ENCODE results near the gene UBASH3B.

The UBASH3B gene

GRCh38 chr11:122737951-122738693 lies 82.6 kb downstream of the UBASH3B start:
- no peak for DNase-seq

GRCh38 chr11:122741613-122742300 lies 86.2 kb downstream of the UBASH3B start:
- no peak for DNase-seq

- DNase-seq = no peak
These were observed 86.9 kb downstream of the UBASH3B start for GRCh38 chr11:122742301-122743018.

- no peak for DNase-seq
These were observed 87.7 kb downstream of the UBASH3B start for GRCh38 chr11:122743097-122743741.

GRCh38 chr11:122743949-122744348 lies 88.4 kb downstream of the UBASH3B start:
- DNase-seq = no peak

- no peak for DNase-seq
These were observed 88.8 kb downstream of the UBASH3B start for GRCh38 chr11:122744357-122744756.

GRCh38 chr11:122745111-122745510 lies 89.6 kb downstream of the UBASH3B start:
- no peak for DNase-seq

GRCh38 chr11:122746050-122746478 lies 90.5 kb downstream of the UBASH3B start:
- DNase-seq = no peak

GRCh38 chr11:122746611-122747244 lies 91.2 kb downstream of the UBASH3B start:
- DNase-seq = no peak

- DNase-seq = no peak
These were observed 91.8 kb downstream of the UBASH3B start for GRCh38 chr11:122747351-122747781.

GRCh38 chr11:122749005-122749687 lies 93.6 kb downstream of the UBASH3B start:
- DNase-seq = no peak

- no peak for DNase-seq
These were observed 94.5 kb downstream of the UBASH3B start for GRCh38 chr11:122750049-122750448.

- DNase-seq = no peak
These were observed 96.0 kb downstream of the UBASH3B start for GRCh38 chr11:122751292-122752070.

- no peak for DNase-seq
These were observed 98.5 kb downstream of the UBASH3B start for GRCh38 chr11:122754028-122754427.

- no peak for DNase-seq
These were observed 99.2 kb downstream of the UBASH3B start for GRCh38 chr11:122754553-122755322.

GRCh38 chr11:122755409-122755808 lies 99.9 kb downstream of the UBASH3B start:
- no peak for DNase-seq

- DNase-seq = no peak
These were observed 100.4 kb downstream of the UBASH3B start for GRCh38 chr11:122755941-122756340.

GRCh38 chr11:122756417-122756816 lies 100.9 kb downstream of the UBASH3B start:
- DNase-seq = no peak

GRCh38 chr11:122757201-122757600 lies 101.7 kb downstream of the UBASH3B start:
- DNase-seq = no peak

- DNase-seq = no peak
These were observed 102.8 kb downstream of the UBASH3B start for GRCh38 chr11:122758339-122758738.
